HG03354 (cell line): Measurements from ENCODE around the gene CA14.
"Not testable (repeated sequence)": the region's sequence is repeated elsewhere in the genome, so short reads cannot be mapped to it uniquely, and the experiment has no call there.

ENCODE experiments used
- ATAC-seq: cut with Tn5 transposase; IDR thresholded peaks from one replicate; pipeline ENCODE4 v1.9.1; 2021; ENCODE audit warnings: mild to moderate bottlenecking; ENCODE audit not compliant: unreplicated experiment, poor library complexity, severe bottlenecking

Gene CA14

GRCh38 chr1:150235294-150235851 lies 22.2 kb upstream of the CA14 start:
- ATAC-seq, result peak; percentile 3

DNA sequence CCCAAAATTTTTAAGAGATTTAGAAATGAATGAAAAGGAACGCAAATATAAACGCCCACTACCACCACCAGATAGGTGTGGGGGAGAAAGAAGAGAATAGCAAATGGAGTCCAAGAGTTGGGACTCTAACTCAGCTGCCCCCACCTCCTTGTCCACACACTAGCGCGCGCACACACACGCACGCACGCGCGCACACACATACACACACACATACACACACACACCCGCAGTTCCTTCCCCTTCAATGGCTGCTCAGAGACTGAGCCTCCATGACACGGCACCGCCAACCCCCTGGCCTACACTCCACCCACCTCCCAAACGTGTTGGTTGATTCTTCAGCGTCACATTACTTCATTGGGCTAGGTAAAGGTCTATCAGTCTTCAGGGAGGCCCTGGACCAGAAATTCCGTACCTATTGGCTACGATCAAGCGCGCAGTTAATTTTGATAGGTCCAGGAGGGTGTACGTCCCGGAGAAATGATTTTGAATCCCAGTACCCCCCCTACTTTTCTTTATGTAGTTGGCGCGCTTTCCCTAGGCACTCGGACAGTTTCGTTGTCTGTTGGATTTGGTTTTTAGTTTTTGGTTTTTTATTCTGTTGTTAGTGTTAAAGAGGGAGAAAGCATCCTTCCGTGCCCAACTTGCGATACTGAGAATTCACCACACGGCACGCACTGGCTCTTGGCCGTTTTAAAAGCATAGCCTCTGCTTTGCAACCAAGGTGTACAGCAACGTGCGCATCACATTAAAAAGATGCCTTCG lies 21.5 kb upstream of the CA14 start, which contains the start of gene ANP32E:
TSS of gene ANP32E (minus strand) at position 261 of the 762 bp plus-strand sequence. CDS start 326 bp downstream, outside the sequence.
- peak; percentile 87 for ATAC-seq

DNA sequence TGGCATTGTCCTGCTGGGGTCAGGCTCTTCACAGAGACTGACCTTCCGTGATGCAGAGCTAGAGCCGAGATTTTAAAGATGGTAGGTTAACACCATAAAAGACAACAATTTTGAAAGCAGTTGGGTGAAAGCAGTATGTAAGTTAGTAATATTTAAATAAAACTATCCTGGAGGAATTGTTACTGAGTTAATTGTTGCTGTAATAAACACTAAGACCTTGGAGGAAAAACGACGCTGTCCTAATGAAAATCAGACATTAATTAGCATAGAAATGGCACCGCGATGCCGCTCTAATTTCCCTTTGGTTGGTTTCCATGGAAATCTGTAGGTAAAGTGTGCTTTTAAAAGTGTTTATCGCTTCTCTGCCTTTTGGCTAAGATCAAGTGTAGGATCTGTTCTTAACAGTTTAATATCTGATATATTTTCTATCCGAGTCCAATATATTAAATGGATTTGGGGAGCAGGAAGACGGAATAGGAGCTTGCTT lies 20.9 kb upstream of the CA14 start:
- ATAC-seq, result no peak

DNA sequence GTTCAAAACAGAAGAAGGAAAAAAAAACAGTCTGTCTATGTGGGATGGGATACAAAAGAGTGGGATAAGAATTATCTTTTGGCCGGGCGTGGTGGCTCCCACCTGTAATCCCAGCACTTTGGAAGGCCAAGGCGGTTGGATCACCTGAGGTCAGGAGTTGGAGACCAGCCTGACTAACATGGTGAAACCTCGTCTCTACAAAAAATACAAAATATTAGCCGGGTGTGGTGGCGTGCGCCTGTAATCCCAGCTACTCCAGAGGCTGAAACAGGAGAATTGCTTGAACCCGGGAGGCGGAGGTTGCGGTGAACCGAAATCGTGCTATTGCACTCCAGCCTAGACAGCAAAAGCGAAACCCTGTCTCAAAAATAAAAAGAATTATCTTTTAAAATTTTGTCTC lies 20.4 kb upstream of the CA14 start:
- not testable (repeated sequence) for ATAC-seq

- no peak for ATAC-seq
These were observed 19.8 kb upstream of the CA14 start for GRCh38 chr1:150237746-150238145.

GRCh38 chr1:150243003-150243402 lies 14.6 kb upstream of the CA14 start:
- ATAC-seq, result no peak

DNA sequence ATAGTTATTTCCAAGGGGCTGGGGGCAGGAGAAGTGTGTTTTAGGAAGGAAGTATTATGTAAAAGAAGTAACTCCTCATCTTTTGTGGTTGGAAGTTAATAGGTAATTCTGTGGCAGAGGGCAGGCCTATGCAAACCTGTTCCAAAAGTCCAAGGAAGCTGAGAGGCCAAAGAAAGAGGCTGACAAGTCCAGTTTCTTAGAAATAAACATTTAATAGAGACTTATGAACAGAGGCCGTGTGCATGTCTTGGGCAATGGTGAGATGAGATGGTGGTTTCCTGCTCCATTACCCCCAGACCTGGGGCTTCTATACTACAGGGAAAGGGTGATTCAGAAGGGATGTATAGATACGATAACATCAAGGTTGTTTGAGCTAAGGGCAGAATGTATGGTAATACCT lies 7.6 kb upstream of the CA14 start:
- no peak for ATAC-seq

DNA sequence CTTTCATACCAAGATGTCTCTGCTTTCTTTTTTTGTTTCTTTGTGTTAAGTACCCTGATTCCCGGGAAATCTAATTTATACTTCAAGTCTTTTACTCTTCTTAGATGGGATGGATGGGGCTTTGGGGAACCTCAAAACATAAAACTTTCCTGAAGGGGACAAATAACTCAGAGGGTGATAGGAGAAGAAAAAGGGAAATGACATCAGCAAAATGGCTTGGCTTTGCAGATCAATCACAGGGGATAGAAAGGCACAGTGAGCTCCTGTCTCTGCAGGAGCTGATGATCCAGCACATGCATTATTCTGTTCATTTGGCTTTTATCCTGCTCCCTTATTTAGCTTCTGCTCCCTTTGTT lies 1.4 kb upstream of the CA14 start:
- ATAC-seq, result no peak

GRCh38 chr1:150256554-150257341 lies 826 bp upstream of the CA14 start:
- no peak for ATAC-seq

- ATAC-seq, result no peak
These were observed 1.6 kb downstream of the CA14 start for GRCh38 chr1:150259217-150259616.

DNA sequence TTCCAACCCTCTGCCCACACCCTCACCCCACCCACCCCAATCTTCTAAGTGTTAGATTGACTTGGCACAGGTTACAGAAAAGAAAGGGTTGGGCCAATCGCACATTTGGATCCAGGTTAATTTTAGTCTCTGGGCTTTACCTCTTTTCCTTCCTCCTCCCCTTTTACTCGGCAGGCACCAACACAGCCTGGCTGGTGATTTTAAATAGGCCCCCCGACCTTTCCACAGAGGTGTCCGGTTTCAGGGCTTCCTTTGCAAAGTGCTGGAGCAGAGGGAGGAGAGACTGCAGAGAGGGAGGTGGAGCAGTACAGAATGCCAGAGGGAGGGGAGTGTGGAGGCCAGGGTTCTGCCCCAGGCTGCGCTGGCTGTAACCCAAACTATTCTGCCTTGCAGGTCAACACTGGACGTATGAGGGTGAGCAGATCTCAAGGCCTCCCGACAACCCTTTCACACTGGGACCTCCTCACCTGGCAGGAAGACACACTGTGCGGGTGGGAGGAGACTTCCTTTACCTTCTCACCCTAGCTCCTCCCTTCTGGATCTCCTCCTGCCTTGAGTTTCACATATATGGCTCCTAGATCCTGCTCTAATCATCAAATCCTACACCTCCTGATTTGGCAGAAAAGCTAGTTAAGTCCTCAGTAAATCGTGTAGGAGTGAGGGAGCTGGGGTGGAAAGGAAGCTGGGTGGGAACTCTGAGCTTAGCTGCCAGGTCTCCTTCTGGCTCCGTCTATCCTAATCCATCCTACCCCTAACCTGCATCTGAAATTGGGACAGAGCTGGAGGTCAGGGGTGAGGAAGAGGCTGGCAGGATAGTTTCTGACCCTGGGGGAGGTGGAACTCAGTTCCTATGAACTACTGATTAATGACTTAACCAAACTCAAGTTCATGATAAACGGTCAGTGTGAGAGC lies 2.4 kb downstream of the CA14 start:
- no peak for ATAC-seq

DNA sequence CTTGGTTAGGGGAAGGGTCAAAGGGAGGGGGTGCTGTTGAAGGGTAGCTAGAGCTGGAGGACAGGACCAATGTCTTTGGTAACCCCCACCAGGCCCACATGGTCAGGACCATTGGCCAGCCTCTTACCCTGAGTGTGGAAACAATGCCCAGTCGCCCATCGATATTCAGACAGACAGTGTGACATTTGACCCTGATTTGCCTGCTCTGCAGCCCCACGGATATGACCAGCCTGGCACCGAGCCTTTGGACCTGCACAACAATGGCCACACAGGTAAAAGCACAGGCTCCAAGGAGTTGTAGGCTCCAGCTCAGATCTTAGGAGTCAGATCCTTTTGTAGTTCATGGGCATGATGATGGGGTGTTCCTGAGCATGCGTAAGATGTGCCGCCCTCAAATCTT lies 3.8 kb downstream of the CA14 start:
- no peak for ATAC-seq

DNA sequence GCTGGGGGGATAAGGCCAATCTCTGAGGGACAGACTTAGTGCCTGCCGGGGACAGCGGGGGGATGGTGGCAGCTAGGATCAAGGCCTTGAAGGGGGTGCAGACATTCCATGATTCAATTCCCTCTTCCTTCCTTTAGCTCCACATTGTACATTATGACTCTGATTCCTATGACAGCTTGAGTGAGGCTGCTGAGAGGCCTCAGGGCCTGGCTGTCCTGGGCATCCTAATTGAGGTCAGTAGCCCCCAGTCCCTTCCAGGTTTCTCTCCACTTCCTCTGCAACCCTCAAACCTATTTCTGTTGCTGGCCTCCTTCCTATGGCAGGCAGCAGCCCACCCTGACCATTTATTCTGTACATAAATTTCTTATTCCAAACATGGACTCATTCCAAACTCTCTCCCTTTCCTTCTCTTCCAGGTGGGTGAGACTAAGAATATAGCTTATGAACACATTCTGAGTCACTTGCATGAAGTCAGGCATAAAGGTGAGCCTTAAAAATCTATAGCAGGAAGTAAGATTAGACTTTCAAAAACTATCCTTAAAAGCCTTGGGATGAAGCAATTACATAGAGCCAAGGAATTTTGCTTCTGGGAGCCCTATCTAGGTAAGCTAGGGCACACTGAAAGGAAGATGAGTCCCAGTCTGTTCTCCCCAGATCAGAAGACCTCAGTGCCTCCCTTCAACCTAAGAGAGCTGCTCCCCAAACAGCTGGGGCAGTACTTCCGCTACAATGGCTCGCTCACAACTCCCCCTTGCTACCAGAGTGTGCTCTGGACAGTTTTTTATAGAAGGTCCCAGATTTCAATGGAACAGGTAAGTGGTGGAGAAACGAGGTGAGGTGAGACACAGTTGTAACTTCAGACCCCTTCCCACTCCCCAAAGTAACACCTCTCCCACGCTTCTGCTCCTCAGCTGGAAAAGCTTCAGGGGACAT lies 5.1 kb downstream of the CA14 start:
- no peak for ATAC-seq

- no peak for ATAC-seq
These were observed 6.0 kb downstream of the CA14 start for GRCh38 chr1:150263549-150263948.

DNA sequence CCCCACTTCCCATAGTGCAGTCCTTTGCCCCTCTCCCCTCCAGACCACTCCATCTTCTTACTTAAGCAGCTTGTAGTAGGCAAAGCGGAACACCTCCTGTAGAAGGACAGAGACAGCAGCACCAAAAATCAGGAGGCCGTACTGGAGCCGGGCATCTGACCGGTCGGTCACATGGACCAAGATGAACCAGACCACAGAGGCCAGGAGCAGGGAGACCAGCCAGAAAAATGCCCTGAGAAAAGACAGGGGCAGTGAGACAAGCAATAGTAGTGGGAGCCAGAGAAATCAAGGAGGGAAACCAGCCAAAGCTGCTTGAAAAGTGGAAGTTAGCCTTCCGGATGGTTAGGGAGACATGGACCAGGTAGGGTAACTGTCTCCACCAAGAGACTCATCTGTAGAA lies 10.3 kb downstream of the CA14 start:
- ATAC-seq, result no peak

DNA sequence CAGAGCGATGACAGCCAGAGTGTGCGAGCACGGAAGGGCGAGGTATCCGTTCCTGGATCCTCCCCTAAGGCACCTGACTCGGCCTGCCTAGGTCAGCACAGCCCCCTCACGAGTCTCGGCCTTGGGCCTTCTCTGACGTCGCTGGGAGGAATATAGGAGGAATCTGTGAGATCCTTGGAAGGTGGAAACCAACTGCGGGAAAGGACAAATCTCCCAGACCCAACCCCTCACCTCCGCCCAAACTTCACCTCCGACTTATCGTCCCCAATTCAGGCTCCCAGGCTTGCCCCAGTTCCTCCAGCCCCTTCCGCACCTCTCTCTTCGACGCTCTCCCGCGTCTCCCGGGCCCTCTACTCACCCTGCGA lies 10.7 kb downstream of the CA14 start:
- peak; percentile 24 for ATAC-seq

DNA sequence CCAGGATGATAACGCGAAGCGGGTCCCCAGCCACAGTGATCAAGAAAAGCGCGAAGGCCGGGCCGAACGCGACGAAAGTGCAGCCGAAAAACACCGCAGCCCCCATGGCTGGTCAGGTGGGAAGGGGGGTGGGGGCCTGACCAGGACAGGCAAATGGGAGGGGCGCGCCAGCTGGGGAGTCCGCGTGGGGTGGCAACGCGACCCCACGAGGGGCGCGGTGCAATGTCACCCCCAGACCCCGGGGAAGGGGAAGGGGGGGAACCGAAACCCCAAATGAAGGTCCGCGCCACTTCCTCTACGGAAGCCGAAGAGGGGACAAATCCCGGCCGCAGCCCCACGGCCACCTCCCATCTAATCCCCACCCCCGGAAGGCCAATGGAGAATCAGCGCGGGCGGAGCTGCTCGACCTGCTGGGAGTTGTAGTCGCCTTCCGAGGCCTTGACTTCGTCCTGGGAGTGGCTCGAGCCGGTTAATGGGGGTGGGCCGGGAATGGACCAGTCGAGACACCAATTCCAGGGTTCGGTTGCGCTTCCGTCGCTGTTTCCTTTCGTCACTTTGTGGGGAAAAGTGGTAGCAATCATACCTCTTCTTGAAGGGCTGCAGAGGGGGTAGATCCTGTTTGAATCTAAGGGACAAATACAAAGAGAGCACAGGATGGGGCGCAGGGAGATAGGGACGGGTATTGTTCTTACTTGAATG lies 11.3 kb downstream of the CA14 start, which contains the start of gene APH1A:
TSS of gene APH1A (minus strand) at position 312 of the 699 bp plus-strand sequence. CDS start at position 106, 206 bp downstream.
- ATAC-seq, result peak; percentile 87

GRCh38 chr1:150269451-150269850 lies 11.9 kb downstream of the CA14 start:
- no peak for ATAC-seq
